Stimulated activated CD4-positive, alpha-beta T cell treated with anti-CD3 and anti-CD28 coated beads, TNF-alpha, amount 100 ng/mL, for 48 hours (primary cell): ENCODE data around the gene TFAP2A.
A peak's percentile ranks its signal among the peaks of the same experiment; 100 is the strongest.

Experiments
- DNase-seq, 3 donors: peaks; one replicate each; pipeline ENCODE4 v3.0.0-alpha.2; 2020; ENCODE audit warnings: low read depth in 3 of 3

TFAP2A gene

GRCh38 chr6:10412461-10413261 is 2.2 kb downstream of the TFAP2A start:
- no peak for DNase-seq

GRCh38 chr6:10411971-10412460 is 2.9 kb downstream of the TFAP2A start:
- no peak for DNase-seq

- no peak for DNase-seq
Measured at GRCh38 chr6:10411131-10411970, 3.5 kb downstream of the TFAP2A start.

GRCh38 chr6:10410207-10411050 is 4.4 kb downstream of the TFAP2A start:
- no peak for DNase-seq

GRCh38 chr6:10409731-10410206 is 5.1 kb downstream of the TFAP2A start:
- DNase-seq = no peak

- no peak for DNase-seq
Measured at GRCh38 chr6:10409233-10409721, 5.6 kb downstream of the TFAP2A start.

GRCh38 chr6:10408457-10408856 is 6.4 kb downstream of the TFAP2A start:
- no peak for DNase-seq

GRCh38 chr6:10407674-10408054 is 7.2 kb downstream of the TFAP2A start:
- DNase-seq = no peak

GRCh38 chr6:10407018-10407673 is 7.7 kb downstream of the TFAP2A start:
- no peak for DNase-seq

GRCh38 chr6:10406556-10406955 is 8.3 kb downstream of the TFAP2A start:
- no peak for DNase-seq

- no peak for DNase-seq
Measured at GRCh38 chr6:10405513-10405900, 9.4 kb downstream of the TFAP2A start.

GRCh38 chr6:10404799-10405512 is 9.9 kb downstream of the TFAP2A start:
- no peak for DNase-seq

GRCh38 chr6:10404107-10404798 is 10.6 kb downstream of the TFAP2A start:
- DNase-seq = peak; percentile 69 to 87 (median 85)

- no peak for DNase-seq
Measured at GRCh38 chr6:10403385-10404106, 11.3 kb downstream of the TFAP2A start.

- DNase-seq = no peak
Measured at GRCh38 chr6:10402648-10403311, 12.1 kb downstream of the TFAP2A start.

- no peak for DNase-seq
Measured at GRCh38 chr6:10401632-10402223, 13.1 kb downstream of the TFAP2A start.

- no peak for DNase-seq
Measured at GRCh38 chr6:10401004-10401536, 13.8 kb downstream of the TFAP2A start.

GRCh38 chr6:10400330-10400729 is 14.5 kb downstream of the TFAP2A start:
- DNase-seq = no peak
